GM12892 (cell line): Measurements from ENCODE around the gene KRT23.

ENCODE experiments used
- POLR2A ChIP-seq: IDR thresholded peaks from 2 replicates; pipeline ENCODE4 v1.6.1; 2011; ENCODE audit warnings: low read depth, low read length, control low read depth
- POLR2AphosphoS5 ChIP-seq: IDR thresholded peaks from 2 replicates; pipeline ENCODE4 v1.6.1; 2011; ENCODE audit warnings: low read depth, low read length, control low read depth

DNA sequence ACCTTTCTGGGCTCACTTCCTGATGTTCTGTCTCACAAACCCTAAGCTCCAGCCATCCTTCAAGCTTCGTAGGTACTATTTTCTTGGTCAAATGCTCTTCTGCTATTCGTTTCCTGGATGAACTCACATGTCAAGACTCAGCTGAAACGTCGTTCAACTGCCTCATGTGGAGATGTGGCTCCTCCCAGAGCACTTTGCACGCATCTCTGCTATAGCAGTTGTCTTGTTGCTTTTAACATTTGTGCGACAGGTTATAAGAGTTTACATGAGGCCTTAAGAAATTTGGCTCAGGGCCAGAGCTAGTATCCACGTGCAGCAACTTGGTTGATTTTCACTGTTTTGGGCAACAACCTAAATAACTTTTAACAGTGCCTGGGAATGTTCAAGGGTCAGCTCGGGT, 49.5 kb upstream of the KRT23 start:
- TF ChIP-seq POLR2AphosphoS5 (no peak), POLR2A (no peak)
